Calu3 (cell line): Measurements from ENCODE around the gene ANKS1B. TPM values are rescaled to one million over a fixed set of nuclear protein-coding genes. Genes with fewer than 3 reads are reported as not detected.

Experiments
- BruUV-seq: library from RNA; stranded (reverse); fragments of 400-500 nt; replicated peaks from 2 replicates; lab custom pipeline; 2021; lab: Mats Ljungman, UMichigan
- CTCF ChIA-PET: fragments of 300-600 bp; sonication (Branson Sonifier 250); formaldehyde crosslinking; loops from one replicate; lab custom pipeline; 2022; ENCODE audit warnings: antibody characterized with exemption; lab: Charles Lee
- DNase-seq: peaks from one replicate; pipeline ENCODE4 v3.0.0; 2022
- H3K27ac Mint-ChIP-seq: one replicate; pipeline ENCODE4 v1.8.0; 2022; ENCODE audit warnings: mixed read lengths; ENCODE audit not compliant: unreplicated experiment
- H3K27me3 Mint-ChIP-seq: one replicate; pipeline ENCODE4 v1.8.0; 2022; ENCODE audit warnings: mixed read lengths; ENCODE audit not compliant: unreplicated experiment
- H3K36me3 Mint-ChIP-seq: one replicate; pipeline ENCODE4 v1.8.0; 2022; ENCODE audit warnings: mild to moderate bottlenecking, moderate library complexity, mixed read lengths; ENCODE audit not compliant: insufficient read depth, unreplicated experiment
- H3K4me1 Mint-ChIP-seq: one replicate; pipeline ENCODE4 v1.8.0; 2022; ENCODE audit warnings: mild to moderate bottlenecking, low read depth, mixed read lengths; ENCODE audit not compliant: unreplicated experiment
- H3K4me3 Mint-ChIP-seq: one replicate; pipeline ENCODE4 v1.8.0; 2022; ENCODE audit warnings: mild to moderate bottlenecking, low read depth, moderate library complexity, mixed read lengths; ENCODE audit not compliant: unreplicated experiment
- H3K9me3 Mint-ChIP-seq: one replicate; pipeline ENCODE4 v1.8.0; 2022; ENCODE audit warnings: low read depth, mixed read lengths; ENCODE audit not compliant: unreplicated experiment
- intact Hi-C: fragments of 100-400 bp; cut with micrococcal nuclease; formaldehyde crosslinking; loops from one replicate; pipeline ENCODE4 v1.10.0; 2022; ENCODE audit not compliant: unreplicated experiment
- total RNA-seq: library from RNA; stranded (reverse); gene quantifications from 2 replicates; pipeline ENCODE4 v1.2.3, GENCODE V29; 2022
- TF ChIP-seq, protein P1 (sequence below): fragments of 200-600 bp; IDR thresholded peaks from one replicate; pipeline ENCODE4 v1.8.0; 2022; ENCODE audit warnings: antibody characterized with exemption; ENCODE audit not compliant: unreplicated experiment

ANKS1B gene
- total RNA-seq, 1 experiment from 2014 or later: 1.7 TPM

DNA sequence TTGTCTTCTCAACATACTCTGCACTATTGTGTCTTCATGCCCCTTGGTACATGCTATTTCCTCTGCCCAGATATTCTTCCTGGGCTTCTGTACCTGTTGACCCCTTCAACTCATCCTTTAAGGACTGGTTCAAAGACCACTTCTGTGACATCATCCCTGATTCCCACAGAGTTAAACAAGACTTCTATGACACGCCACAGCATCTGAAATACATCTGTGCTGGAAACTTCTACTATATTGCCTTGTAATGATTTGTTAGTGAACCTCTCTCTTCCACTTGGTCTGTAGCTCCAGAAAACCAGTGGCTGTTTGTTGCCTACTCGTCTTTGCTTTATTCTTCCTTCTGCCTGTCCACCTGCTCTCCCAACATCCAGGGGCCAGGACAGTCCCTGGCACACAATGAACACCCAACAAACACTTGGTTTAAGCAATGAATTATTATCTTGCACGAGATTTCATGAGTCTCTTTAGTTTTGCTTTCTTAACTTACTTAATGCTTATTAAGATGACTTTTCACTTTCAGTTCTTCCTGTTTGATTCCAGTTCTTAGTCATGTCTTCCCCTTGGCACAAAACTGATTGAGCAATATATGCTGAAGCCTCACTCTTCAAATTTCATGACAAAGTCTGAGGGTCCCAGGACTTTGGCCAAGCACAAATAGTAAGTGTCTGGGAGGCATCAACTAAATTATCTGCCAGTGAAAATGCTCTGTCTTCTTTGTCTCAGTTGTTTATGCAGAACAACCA, 853.8 kb downstream of the ANKS1B start:
- TF ChIP-seq, protein P1, sequence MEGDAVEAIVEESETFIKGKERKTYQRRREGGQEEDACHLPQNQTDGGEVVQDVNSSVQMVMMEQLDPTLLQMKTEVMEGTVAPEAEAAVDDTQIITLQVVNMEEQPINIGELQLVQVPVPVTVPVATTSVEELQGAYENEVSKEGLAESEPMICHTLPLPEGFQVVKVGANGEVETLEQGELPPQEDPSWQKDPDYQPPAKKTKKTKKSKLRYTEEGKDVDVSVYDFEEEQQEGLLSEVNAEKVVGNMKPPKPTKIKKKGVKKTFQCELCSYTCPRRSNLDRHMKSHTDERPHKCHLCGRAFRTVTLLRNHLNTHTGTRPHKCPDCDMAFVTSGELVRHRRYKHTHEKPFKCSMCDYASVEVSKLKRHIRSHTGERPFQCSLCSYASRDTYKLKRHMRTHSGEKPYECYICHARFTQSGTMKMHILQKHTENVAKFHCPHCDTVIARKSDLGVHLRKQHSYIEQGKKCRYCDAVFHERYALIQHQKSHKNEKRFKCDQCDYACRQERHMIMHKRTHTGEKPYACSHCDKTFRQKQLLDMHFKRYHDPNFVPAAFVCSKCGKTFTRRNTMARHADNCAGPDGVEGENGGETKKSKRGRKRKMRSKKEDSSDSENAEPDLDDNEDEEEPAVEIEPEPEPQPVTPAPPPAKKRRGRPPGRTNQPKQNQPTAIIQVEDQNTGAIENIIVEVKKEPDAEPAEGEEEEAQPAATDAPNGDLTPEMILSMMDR: no peak
- intact Hi-C loops: no loop called here
- no peaks in the 10 kb centered on the region for H3K27me3 Mint-ChIP-seq
- CTCF ChIA-PET: no interaction called here
- no peak overlapping the region for H3K27ac Mint-ChIP-seq
- H3K9me3 Mint-ChIP-seq: no peaks in the 10 kb centered on the region
- no peak overlapping the region for H3K4me3 Mint-ChIP-seq
- DNase-seq: no peak
- no peaks in the 10 kb centered on the region for H3K36me3 Mint-ChIP-seq
- H3K4me1 Mint-ChIP-seq: no peaks in the 10 kb centered on the region
- no TSS peak for BruUV-seq

DNA sequence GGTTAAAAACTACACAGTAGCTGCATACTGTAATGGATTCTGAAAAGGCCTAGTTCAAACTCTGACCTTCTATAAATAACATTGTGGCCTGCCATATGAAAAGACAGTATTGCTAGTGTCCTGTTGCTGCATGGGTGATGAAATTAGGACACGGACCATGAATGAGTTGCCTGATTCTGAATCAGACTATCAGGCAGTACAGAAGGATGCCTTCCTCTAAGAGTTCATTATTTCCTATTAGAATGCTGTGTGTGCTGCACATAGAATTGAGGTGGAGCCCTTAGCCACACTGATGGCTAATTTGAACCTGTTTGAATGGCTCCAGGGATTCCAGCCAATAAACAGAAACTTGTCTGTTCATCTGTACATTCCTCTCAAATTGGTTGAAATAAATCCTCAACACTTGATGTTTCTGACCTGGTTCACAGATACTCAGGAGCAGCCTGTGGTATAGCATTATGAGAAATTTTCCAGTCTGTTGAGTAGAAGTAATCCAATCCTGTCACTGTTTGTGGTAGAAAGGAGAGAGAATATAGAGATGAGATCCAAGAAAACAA, 856.4 kb downstream of the ANKS1B start:
- TF ChIP-seq, protein P1: no peak
- no peaks in the 10 kb centered on the region for H3K4me1 Mint-ChIP-seq
- DNase-seq: no peak
- no peaks in the 10 kb centered on the region for H3K9me3 Mint-ChIP-seq
- H3K4me3 Mint-ChIP-seq: no peak overlapping the region
- no TSS peak for BruUV-seq
- no peaks in the 10 kb centered on the region for H3K27me3 Mint-ChIP-seq
- CTCF ChIA-PET: interaction anchor here (0.6 kb wide), 1 partner anchor 23 kb away, joined by 5 read pairs; no protein-coding TSS in a partner anchor
- no peak overlapping the region for H3K27ac Mint-ChIP-seq
- intact Hi-C loops: no loop called here
- H3K36me3 Mint-ChIP-seq: no peaks in the 10 kb centered on the region

DNA sequence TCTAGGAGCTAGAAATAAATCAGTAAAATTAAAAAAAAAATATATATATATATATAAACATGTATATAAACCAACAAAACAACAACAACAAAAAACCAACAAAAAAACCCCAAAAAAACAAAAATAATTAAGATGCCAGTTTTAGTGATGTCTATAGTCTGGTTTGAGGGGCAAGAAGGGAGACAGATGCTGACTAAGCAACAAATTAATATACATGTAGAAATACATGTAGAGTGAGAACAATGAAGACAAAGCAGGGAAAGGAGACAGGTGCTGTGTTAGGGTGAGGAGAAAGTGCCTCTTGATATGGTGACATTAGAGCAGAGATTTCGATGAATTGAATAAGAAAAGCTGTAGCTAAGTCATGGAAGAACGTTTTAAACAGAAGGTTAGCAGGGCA, 861.8 kb downstream of the ANKS1B start:
- TF ChIP-seq, protein P1: no peak
- H3K9me3 Mint-ChIP-seq: no peaks in the 10 kb centered on the region

DNA sequence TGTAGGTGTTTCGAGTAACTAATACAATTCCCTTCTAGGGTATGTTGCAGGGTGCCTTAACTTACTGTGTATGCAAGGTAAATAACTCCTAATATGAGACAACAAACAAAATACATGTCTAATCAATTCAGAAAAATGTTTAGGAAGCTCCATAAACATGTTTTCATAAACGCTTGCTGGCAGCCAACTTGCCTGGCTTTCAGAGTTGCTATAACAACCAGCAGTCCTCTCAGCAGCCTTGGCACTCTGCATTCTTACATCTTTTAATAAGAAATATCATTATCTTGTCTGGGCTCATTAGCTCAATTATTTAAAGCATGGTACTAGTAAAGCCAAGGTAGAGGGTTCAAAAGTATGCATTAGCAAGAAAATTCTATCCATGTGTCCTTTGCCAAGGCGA, 862.2 kb downstream of the ANKS1B start:
- intact Hi-C loops: no loop called here
- CTCF ChIA-PET: no interaction called here
- Mint-ChIP-seq H3K4me1 (no peaks in the 10 kb centered on the region), H3K4me3 (no peak overlapping the region), H3K9me3 (no peaks in the 10 kb centered on the region), H3K36me3 (no peaks in the 10 kb centered on the region), H3K27ac (no peak overlapping the region), H3K27me3 (no peaks in the 10 kb centered on the region)
- no TSS peak for BruUV-seq
- TF ChIP-seq, protein P1: no peak
- no peak for DNase-seq

More for the DNA sequence above, 861.8 kb downstream of the ANKS1B start:
- DNase-seq: no peak
- BruUV-seq: no TSS peak
- Mint-ChIP-seq H3K27ac (no peak overlapping the region), H3K4me3 (no peak overlapping the region), H3K4me1 (no peaks in the 10 kb centered on the region), H3K27me3 (no peaks in the 10 kb centered on the region), H3K36me3 (no peaks in the 10 kb centered on the region)
- CTCF ChIA-PET: no interaction called here
- intact Hi-C loops: no loop called here
